Measurements from ENCODE around the gene PLET1.

Gene PLET1

DNA sequence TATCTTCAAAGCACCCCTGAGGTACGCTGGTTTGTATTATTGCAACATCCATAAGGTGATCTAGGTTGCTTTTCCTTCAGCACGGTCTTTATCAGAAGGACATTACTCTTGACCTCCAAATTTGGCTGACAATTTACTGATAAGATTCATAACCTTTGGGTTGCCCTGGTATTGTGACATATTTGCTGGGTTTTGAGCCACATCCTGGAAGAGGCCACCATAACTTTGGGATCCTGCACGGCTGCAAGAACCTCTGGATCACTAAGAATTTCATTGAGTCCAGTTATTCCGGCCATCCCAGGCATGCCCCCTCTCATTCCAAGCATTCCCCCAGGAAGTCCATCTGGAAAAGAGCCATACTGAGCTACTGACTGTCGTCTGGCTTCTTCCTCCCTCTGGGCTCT, 6.5 kb upstream of the PLET1 start:
- no peak for DNase-seq (ENCODE audit: low read depth)
- H3K4me3 ChIP-seq (ENCODE audit: low read depth, low read length): no peak overlapping the region
- no peak for TF ChIP-seq POLR2A (IDR thresholded peaks at IDR 0.05; ENCODE audit: extremely low read depth, insufficient read length)
- TF ChIP-seq, protein P1, sequence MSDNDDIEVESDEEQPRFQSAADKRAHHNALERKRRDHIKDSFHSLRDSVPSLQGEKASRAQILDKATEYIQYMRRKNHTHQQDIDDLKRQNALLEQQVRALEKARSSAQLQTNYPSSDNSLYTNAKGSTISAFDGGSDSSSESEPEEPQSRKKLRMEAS (IDR thresholded peaks at IDR 0.05; ENCODE audit: low read depth, low read length): no peak
- TF ChIP-seq CTCF (IDR thresholded peaks at IDR 0.05; ENCODE audit: low read depth, low read length): no peak
- TF ChIP-seq MYC (IDR thresholded peaks at IDR 0.05; ENCODE audit: low read depth, low read length): no peak

GRCh38 chr11:112266410-112266778, 5.7 kb upstream of the PLET1 start:
- TF ChIP-seq CTCF (IDR thresholded peaks at IDR 0.05; ENCODE audit: low read depth, low read length): no peak
- no peak for DNase-seq (ENCODE audit: low read depth)

DNA sequence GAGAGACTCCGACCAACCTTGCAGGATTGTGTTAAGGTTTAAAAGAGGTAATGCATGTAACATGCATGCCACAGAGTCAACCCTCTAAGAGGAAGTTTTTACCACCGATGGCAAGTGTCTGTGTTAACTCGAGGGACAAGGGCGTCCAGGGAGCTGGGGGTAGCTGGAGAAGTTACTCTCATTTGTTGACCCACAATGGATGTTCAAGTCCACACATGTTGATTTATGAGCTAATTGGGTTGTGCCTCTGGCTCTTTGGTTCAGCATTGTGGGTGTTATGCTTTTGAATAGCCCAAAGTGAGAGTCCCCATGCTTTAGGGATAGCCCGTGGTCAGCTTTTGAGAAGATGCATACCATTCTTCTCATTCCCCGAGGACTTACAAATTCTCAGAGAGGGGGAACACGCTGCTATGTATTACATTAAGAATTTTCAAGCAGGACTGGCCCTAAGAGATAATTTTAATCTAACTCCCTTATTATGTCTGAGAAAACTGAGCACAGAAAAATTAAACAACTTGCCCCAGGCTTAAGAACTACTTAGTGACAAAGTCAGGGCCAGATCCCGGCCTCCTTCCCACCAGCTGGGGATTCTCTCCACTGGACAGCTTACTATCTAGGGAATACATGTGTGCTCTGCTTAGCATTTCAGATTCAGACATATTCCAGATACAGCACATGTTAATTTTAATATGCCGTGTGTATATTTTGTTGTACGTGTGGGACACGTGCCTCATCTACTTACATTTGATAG, 5.2 kb upstream of the PLET1 start:
- TF ChIP-seq, protein P1 (IDR thresholded peaks at IDR 0.05; ENCODE audit: low read depth, low read length): no peak
- TF ChIP-seq CTCF (IDR thresholded peaks at IDR 0.05; ENCODE audit: low read depth, low read length) (no peak), MYC (IDR thresholded peaks at IDR 0.05; ENCODE audit: low read depth, low read length) (no peak), POLR2A (IDR thresholded peaks at IDR 0.05; ENCODE audit: extremely low read depth, insufficient read length) (no peak)
- no peak for DNase-seq (ENCODE audit: low read depth)
- H3K4me3 ChIP-seq (ENCODE audit: low read depth, low read length): no peak overlapping the region

More at GRCh38 chr11:112266410-112266778, 5.7 kb upstream of the PLET1 start:
- no peak overlapping the region for H3K4me3 ChIP-seq (ENCODE audit: low read depth, low read length)

- TF ChIP-seq, protein P1 (IDR thresholded peaks at IDR 0.05; ENCODE audit: low read depth, low read length): no peak
- TF ChIP-seq CTCF (IDR thresholded peaks at IDR 0.05; ENCODE audit: low read depth, low read length) (no peak), POLR2A (IDR thresholded peaks at IDR 0.05; ENCODE audit: extremely low read depth, insufficient read length) (no peak), MYC (IDR thresholded peaks at IDR 0.05; ENCODE audit: low read depth, low read length) (no peak)
- no peak overlapping the region for H3K4me3 ChIP-seq (ENCODE audit: low read depth, low read length)
- DNase-seq (ENCODE audit: low read depth): peak; percentile 9
These were observed 5.5 kb downstream of the PLET1 start for GRCh38 chr11:112255067-112255720.

GRCh38 chr11:112253605-112254242, 6.9 kb downstream of the PLET1 start:
- no peak overlapping the region for H3K4me3 ChIP-seq (ENCODE audit: low read depth, low read length)
- TF ChIP-seq POLR2A (IDR thresholded peaks at IDR 0.05; ENCODE audit: extremely low read depth, insufficient read length) (no peak), CTCF (IDR thresholded peaks at IDR 0.05; ENCODE audit: low read depth, low read length) (no peak), MYC (IDR thresholded peaks at IDR 0.05; ENCODE audit: low read depth, low read length) (no peak)
- TF ChIP-seq, protein P1 (IDR thresholded peaks at IDR 0.05; ENCODE audit: low read depth, low read length): no peak
- DNase-seq (ENCODE audit: low read depth): no peak
